K562 (cell line): ENCODE results near the gene RASIP1. TPM values are rescaled to one million over a fixed set of nuclear protein-coding genes. Genes with fewer than 3 reads are reported as not detected.

Experiments used
- ATF1 ChIP-seq, 2 experiments: fragments of 450-650 bp in 1 of 2; IDR thresholded peaks; 2 replicates each; pipeline ENCODE4 v1.6.1; 2016; ENCODE audit warnings: missing compliant biosample characterization in 1 of 2, missing genetic modification characterization in 1 of 2
- BACH1 ChIP-seq: fragments of 200-800 bp; sonication (Bioruptor generic); IDR thresholded peaks from 2 replicates; pipeline ENCODE4 v1.6.1; 2016; ENCODE audit warnings: missing genetic modification characterization, missing compliant biosample characterization
- COPS2 ChIP-seq: fragments of 450-650 bp; conservative IDR thresholded peaks from 2 replicates; pipeline ENCODE4 v1.6.1; 2016; ENCODE audit warnings: mild to moderate bottlenecking, moderate library complexity
- DACH1 ChIP-seq: fragments of 450-650 bp; IDR thresholded peaks from 2 replicates; pipeline ENCODE4 v1.6.1; 2018; ENCODE audit not compliant: partially characterized antibody
- E2F4 ChIP-seq: sonication (generic); formaldehyde crosslinking; IDR thresholded peaks from 2 replicates; pipeline ENCODE4 v1.8.0; 2022; ENCODE audit warnings: mild to moderate bottlenecking, low read depth, missing genetic modification reagents
- EHMT2 ChIP-seq: fragments of 450-650 bp; IDR thresholded peaks from 2 replicates; pipeline ENCODE4 v1.6.1; 2018; ENCODE audit warnings: antibody characterized with exemption
- HMG20A ChIP-seq: fragments of 450-650 bp; formaldehyde crosslinking; conservative IDR thresholded peaks from 2 replicates; pipeline ENCODE4 v1.4.0; 2020; ENCODE audit warnings: mild to moderate bottlenecking, mixed read lengths
- NEUROD1 ChIP-seq: fragments of 150-350 bp; IDR thresholded peaks from 2 replicates; pipeline ENCODE4 v1.6.1; 2014; ENCODE audit warnings: borderline replicate concordance, low read length, low read depth; ENCODE audit not compliant: partially characterized antibody
- SMAD3 ChIP-seq: fragments of 450-650 bp; formaldehyde crosslinking; conservative IDR thresholded peaks from 2 replicates; pipeline ENCODE4 v1.4.0; 2020; ENCODE audit warnings: mild to moderate bottlenecking
- SRF ChIP-seq, 2 experiments: fragments of 250-450, 450-650 bp in 1 of 2; sonication (Bioruptor Pico) in 1 of 2; sonication (generic) in 1 of 2; formaldehyde crosslinking; IDR thresholded peaks; 2 replicates each; pipeline versions ENCODE4 v1.5.0 to v1.5.1; 2020 to 2022; ENCODE audit warnings: mild to moderate bottlenecking in 1 of 2, missing genetic modification reagents in 1 of 2
- ZBTB40 ChIP-seq, 2 experiments: fragments of 450-650 bp in 1 of 2; sonication (generic) in 1 of 2; formaldehyde crosslinking in 1 of 2; IDR thresholded peaks; 2 replicates each; pipeline versions ENCODE4 v1.7.1 to v1.9.0; 2016 to 2022; ENCODE audit warnings: inconsistent platforms in 1 of 2, mild to moderate bottlenecking in 1 of 2, missing genetic modification reagents in 1 of 2
- ZC3H4 ChIP-seq: sonication (generic); formaldehyde crosslinking; IDR thresholded peaks from 2 replicates; pipeline ENCODE4 v1.9.0; 2021; ENCODE audit warnings: missing genetic modification reagents, borderline replicate concordance
- ZNF140 ChIP-seq: fragments of 250-450 bp; sonication (Bioruptor Pico); IDR thresholded peaks from 2 replicates; pipeline ENCODE4 v1.8.0; 2021; ENCODE audit warnings: moderate library complexity, mild to moderate bottlenecking, inconsistent platforms
- ZNF449 ChIP-seq: fragments of 250-450 bp; sonication (Bioruptor Pico); IDR thresholded peaks from 2 replicates; pipeline ENCODE4 v1.8.0; 2022; ENCODE audit warnings: moderate library complexity, mild to moderate bottlenecking, inconsistent platforms
- polyA plus RNA-seq, 8 experiments: library from polyadenylated mRNA; depleted of rRNA in 4 of 8; stranded (reverse) in 5 of 8; unstranded in 3 of 8; fragments of >200 nt; fragmentation: Nextera tagmentation in 2 of 8; fragmentation: Illumina TruSeq in 1 of 8; extraction: Ambion mirVana in 2 of 8; extraction: Trizol in 1 of 8; gene quantifications; 2 replicates each; pipeline versions ENCODE4 v1.2.1 to v1.2.3, GENCODE V29; 2011 to 2014; ENCODE audit warnings: inconsistent platforms in 1 of 8, missing spikeins in 1 of 8
- total RNA-seq, 7 experiments: library from RNA; depleted of rRNA in 6 of 7; stranded (reverse); fragments of >200 nt in 6 of 7; fragmentation: Illumina TruSeq in 2 of 7; extraction: Trizol in 2 of 7; gene quantifications; 2 replicates each; pipeline versions ENCODE4 v1.2.1 to v1.2.3, GENCODE V29; 2011 to 2021; ENCODE audit warnings: low replicate concordance in 1 of 7

Gene RASIP1
- total and polyA plus RNA-seq, 9 of the 15 experiments (the other 6 are each of a cell fraction or from before 2014, with no cell fraction given) = 0.20 to 4.7 (median 1.5) TPM

- TF ChIP-seq COPS2 (no peak), ZNF140 (no peak), E2F4 (no peak), ATF1 (CRISPR knock-in tag; IDR thresholded peaks at IDR 0.05) (no peak), ATF1 (tag; IDR thresholded peaks at IDR 0.05) (peak; percentile 74), BACH1 (tag) (peak; percentile 81), HMG20A (CRISPR knock-in tag) (no peak), EHMT2 (no peak), ZNF449 (no peak), SMAD3 (CRISPR knock-in tag) (no peak), ZBTB40 (IDR thresholded peaks at IDR 0.05) (no peak), ZBTB40 (CRISPR knock-in tag; IDR thresholded peaks at IDR 0.05) (no peak), SRF (CRISPR knock-in tag; IDR thresholded peaks at IDR 0.05) (peak in 1 of 2 experiments; percentile 80; a peak in 1 of 4 replicates), DACH1 (peak; percentile 87), NEUROD1 (peak; percentile 49), ZC3H4 (CRISPR knock-in tag) (no peak)
Measured at GRCh38 chr19:48780631-48781391, 40.4 kb upstream of the RASIP1 start (continued).
